OCI-LY7 (cell line): ENCODE data around the gene RNF169. TPM values are rescaled to one million over a fixed set of nuclear protein-coding genes. Genes with fewer than 3 reads are reported as not detected.

Experiments
- BruUV-seq: library from RNA; stranded (reverse); fragments of 400-500 nt; replicated peaks from 2 replicates; lab custom pipeline; 2021; lab: Mats Ljungman, UMichigan
- CTCF ChIA-PET: fragments of 300-600 bp; sonication (Branson Sonifier 250); formaldehyde crosslinking; loops from one replicate; lab custom pipeline; 2022; ENCODE audit warnings: antibody characterized with exemption; ENCODE audit not compliant: unreplicated experiment; lab: Charles Lee
- POLR2A ChIA-PET: fragments of 300-600 bp; sonication (Branson Sonifier 250); formaldehyde crosslinking; loops from one replicate; lab custom pipeline; 2022; ENCODE audit warnings: antibody characterized with exemption; lab: Charles Lee
- DNase-seq: peaks from one replicate; pipeline ENCODE4 v3.0.0-alpha.2; 2015; ENCODE audit warnings: low spot score
- H2AFZ ChIP-seq: fragments of 200-600 bp; sonication (generic), shearing (Covaris generic); 2 replicates; pipeline ENCODE4 v1.6.1; 2014; ENCODE audit warnings: mild to moderate bottlenecking, antibody characterized with exemption, low read length, moderate library complexity
- H3K27ac ChIP-seq: fragments of 200-600 bp; sonication (generic); 2 replicates; pipeline ENCODE4 v1.5.1; 2014; ENCODE audit warnings: mixed run types, low read depth, mild to moderate bottlenecking, moderate library complexity, low read length, inconsistent platforms; ENCODE audit not compliant: poor library complexity, severe bottlenecking
- H3K36me3 ChIP-seq: fragments of 200-600 bp; sonication (generic); 2 replicates; pipeline ENCODE4 v1.6.1; 2014; ENCODE audit warnings: mild to moderate bottlenecking, antibody characterized with exemption, low read length, moderate library complexity, mixed read lengths; ENCODE audit not compliant: insufficient read depth
- H3K4me1 ChIP-seq: fragments of 200-600 bp; sonication (generic); 2 replicates; pipeline ENCODE4 v1.5.1; 2014; ENCODE audit warnings: mild to moderate bottlenecking, low read length; ENCODE audit not compliant: insufficient read depth, poor library complexity, severe bottlenecking
- H3K4me2 ChIP-seq: fragments of 200-600 bp; sonication (generic); 2 replicates; pipeline ENCODE4 v1.6.1; 2014; ENCODE audit warnings: mild to moderate bottlenecking, low read length
- H3K4me3 ChIP-seq: fragments of 200-600 bp; sonication (generic); 2 replicates; pipeline ENCODE4 v1.5.1; 2014; ENCODE audit warnings: mild to moderate bottlenecking, low read depth, low read length; ENCODE audit not compliant: poor library complexity, severe bottlenecking
- H3K79me2 ChIP-seq: fragments of 200-600 bp; sonication (generic); 2 replicates; pipeline ENCODE4 v1.6.1; 2016; ENCODE audit warnings: low read depth, mild to moderate bottlenecking, low read length, moderate library complexity, mixed read lengths; ENCODE audit not compliant: insufficient read depth
- H3K9me2 ChIP-seq: fragments of 200-600 bp; sonication (generic); 2 replicates; pipeline ENCODE4 v1.6.1; 2016; ENCODE audit warnings: mild to moderate bottlenecking, low read length, mixed read lengths; ENCODE audit not compliant: insufficient read depth
- H3K9me3 ChIP-seq: fragments of 200-600 bp; sonication (generic); 2 replicates; pipeline ENCODE4 v1.6.1; 2014; ENCODE audit warnings: mild to moderate bottlenecking, mixed run types, low read length, mixed read lengths
- H4K20me1 ChIP-seq: fragments of 200-600 bp; sonication (generic); 2 replicates; pipeline ENCODE4 v1.6.1; 2014; ENCODE audit warnings: mild to moderate bottlenecking, antibody characterized with exemption, low read length, moderate library complexity, mixed read lengths; ENCODE audit not compliant: insufficient read depth
- EZH2phosphoT487 ChIP-seq: fragments of 200-600 bp; sonication (generic); IDR thresholded peaks from 2 replicates; pipeline ENCODE4 v1.6.1; 2018; ENCODE audit warnings: low read depth, borderline replicate concordance, mild to moderate bottlenecking, mixed run types, antibody characterized with exemption, low read length, moderate library complexity, mixed read lengths
- intact Hi-C: fragments of 100-400 bp; cut with micrococcal nuclease; formaldehyde crosslinking; loops from one replicate; pipeline ENCODE4 v1.10.0; 2022; ENCODE audit not compliant: unreplicated experiment
- total RNA-seq, 2 experiments: library from RNA; depleted of rRNA in 1 of 2; stranded (reverse); fragments of >200 nt in 1 of 2; shearing (Covaris generic) in 1 of 2; gene quantifications; 2 replicates each; pipeline ENCODE4 v1.2.3, GENCODE V29; 2014 to 2022
- TF ChIP-seq, protein P1 (sequence below): fragments of 200-600 bp; sonication (generic); conservative IDR thresholded peaks from 2 replicates; pipeline ENCODE4 v1.5.1; 2014; ENCODE audit warnings: mild to moderate bottlenecking, antibody characterized with exemption, low read length, moderate library complexity, mixed read lengths

The RNF169 gene
- total RNA-seq, 2 experiments from 2014 or later = 16.4 to 18.0 TPM

DNA sequence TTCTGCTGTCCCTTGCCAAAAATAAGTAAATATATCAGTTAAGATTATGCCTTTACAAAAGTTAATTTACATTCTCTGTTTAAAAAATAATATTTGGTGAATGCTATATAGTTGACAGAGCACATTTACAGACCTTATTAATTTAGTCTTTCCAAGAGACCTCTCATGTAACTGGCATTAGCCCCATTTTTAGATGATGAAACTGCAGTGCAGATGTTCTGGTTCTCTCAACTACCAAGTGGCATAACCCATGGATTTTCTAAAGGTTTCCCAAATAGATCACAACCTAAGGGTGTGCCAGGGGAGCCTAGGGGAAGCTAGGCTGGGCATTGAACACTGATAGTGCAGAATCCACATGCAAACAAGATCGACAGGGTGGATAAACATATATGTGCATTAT is 88.5 kb downstream of the RNF169 start:
- Histone ChIP-seq H3K4me2 (no peak overlapping the region), H3K27ac (no peak overlapping the region), H3K9me2 (no peaks in the 10 kb centered on the region), H3K9me3 (no peaks in the 10 kb centered on the region), H3K79me2 (no peaks in the 10 kb centered on the region), H2AFZ (no peak overlapping the region), H3K4me1 (no peaks in the 10 kb centered on the region), H4K20me1 (no peaks in the 10 kb centered on the region), H3K4me3 (no peak overlapping the region), H3K36me3 (peaks cover 86% of the 10 kb centered on the region)
- POLR2A ChIA-PET = no interaction called here
- DNase-seq = no peak
- CTCF ChIA-PET = no interaction called here
- TF ChIP-seq, protein P1, sequence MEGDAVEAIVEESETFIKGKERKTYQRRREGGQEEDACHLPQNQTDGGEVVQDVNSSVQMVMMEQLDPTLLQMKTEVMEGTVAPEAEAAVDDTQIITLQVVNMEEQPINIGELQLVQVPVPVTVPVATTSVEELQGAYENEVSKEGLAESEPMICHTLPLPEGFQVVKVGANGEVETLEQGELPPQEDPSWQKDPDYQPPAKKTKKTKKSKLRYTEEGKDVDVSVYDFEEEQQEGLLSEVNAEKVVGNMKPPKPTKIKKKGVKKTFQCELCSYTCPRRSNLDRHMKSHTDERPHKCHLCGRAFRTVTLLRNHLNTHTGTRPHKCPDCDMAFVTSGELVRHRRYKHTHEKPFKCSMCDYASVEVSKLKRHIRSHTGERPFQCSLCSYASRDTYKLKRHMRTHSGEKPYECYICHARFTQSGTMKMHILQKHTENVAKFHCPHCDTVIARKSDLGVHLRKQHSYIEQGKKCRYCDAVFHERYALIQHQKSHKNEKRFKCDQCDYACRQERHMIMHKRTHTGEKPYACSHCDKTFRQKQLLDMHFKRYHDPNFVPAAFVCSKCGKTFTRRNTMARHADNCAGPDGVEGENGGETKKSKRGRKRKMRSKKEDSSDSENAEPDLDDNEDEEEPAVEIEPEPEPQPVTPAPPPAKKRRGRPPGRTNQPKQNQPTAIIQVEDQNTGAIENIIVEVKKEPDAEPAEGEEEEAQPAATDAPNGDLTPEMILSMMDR = no peak
- no peak for TF ChIP-seq EZH2phosphoT487
- TSS peak; percentile 9 for BruUV-seq
- intact Hi-C loops = no loop called here

DNA sequence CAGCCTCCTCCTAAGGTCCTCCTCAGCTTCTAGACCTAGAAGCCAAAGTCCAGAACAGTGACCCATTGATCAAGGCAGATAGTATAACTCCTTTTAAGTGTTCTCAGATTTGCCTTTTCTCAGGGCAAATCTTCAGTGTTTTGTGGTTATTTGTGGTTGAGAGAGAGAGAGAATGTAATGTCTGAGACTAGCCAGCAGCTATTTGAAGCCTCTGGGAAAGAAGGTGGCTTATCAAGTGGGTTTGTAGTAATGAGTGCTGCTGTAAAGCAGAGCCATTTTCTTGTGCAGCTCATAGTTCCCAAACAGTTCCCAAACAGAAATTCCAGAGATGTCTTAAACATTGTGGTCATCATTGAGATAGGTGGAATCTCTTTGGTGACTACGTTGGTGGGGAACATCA is 89.5 kb downstream of the RNF169 start:
- H3K36me3 ChIP-seq = peaks cover 87% of the 10 kb centered on the region
- no peaks in the 10 kb centered on the region for H4K20me1 ChIP-seq
- DNase-seq = no peak
- intact Hi-C loops = no loop called here
- H3K4me3 ChIP-seq = no peak overlapping the region
- H3K4me2 ChIP-seq = no peak overlapping the region
- no peak overlapping the region for H3K27ac ChIP-seq
- TF ChIP-seq, protein P1 = no peak
- no peak for TF ChIP-seq EZH2phosphoT487
- H3K4me1 ChIP-seq = no peaks in the 10 kb centered on the region
- no peaks in the 10 kb centered on the region for H3K9me2 ChIP-seq
- ChIA-PET POLR2A (interaction anchor here (0.5 kb wide), 1 partner anchor 239 kb away, joined by 4 read pairs; no protein-coding TSS in a partner anchor), CTCF (no interaction called here)
- H3K79me2 ChIP-seq = no peaks in the 10 kb centered on the region
- H2AFZ ChIP-seq = no peak overlapping the region
- H3K9me3 ChIP-seq = no peaks in the 10 kb centered on the region
- BruUV-seq = no TSS peak

DNA sequence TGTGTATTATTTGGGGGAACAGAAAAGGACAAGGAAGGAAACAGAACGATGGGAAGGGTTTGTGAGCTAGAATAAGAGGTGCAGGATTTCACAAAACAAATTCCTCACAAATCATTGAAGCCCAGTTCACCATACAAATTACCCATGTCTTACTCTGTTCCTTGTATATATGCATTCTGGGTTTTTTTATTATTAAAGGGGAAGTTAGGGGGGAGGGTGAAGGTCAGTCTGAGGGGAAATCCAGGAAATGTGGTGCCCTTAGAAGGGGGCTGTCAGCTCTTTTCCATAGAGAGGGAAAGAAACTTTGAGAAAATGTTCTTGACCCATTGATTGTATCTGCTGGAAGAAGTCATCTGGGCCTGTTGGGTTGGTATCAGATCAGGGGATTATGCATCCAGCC is 90.8 kb downstream of the RNF169 start:
- TF ChIP-seq, protein P1 = no peak
- no peak for TF ChIP-seq EZH2phosphoT487
- H3K36me3 ChIP-seq = peaks cover 88% of the 10 kb centered on the region
- no peaks in the 10 kb centered on the region for H3K9me2 ChIP-seq
- H3K27ac ChIP-seq = no peak overlapping the region
- intact Hi-C loops = no loop called here
- H3K4me3 ChIP-seq = no peak overlapping the region
- no peak for DNase-seq
- BruUV-seq = no TSS peak
- no peaks in the 10 kb centered on the region for H3K9me3 ChIP-seq
- no peaks in the 10 kb centered on the region for H3K4me1 ChIP-seq
- ChIA-PET CTCF (no interaction called here), POLR2A (interaction anchor here (1.0 to 1.1 kb wide), 2 partner anchors 12 to 29 kb away, joined by 3 read pairs; no protein-coding TSS in a partner anchor)
- H3K79me2 ChIP-seq = no peaks in the 10 kb centered on the region
- H2AFZ ChIP-seq = no peak overlapping the region
- no peak overlapping the region for H3K4me2 ChIP-seq
- no peaks in the 10 kb centered on the region for H4K20me1 ChIP-seq
